ENCODE data around the gene NFAT5.
"Not testable (repeated sequence)": the region's sequence is repeated elsewhere in the genome, so short reads cannot be mapped to it uniquely, and the experiment has no call there.

Gene NFAT5

GRCh38 chr16:69555867-69556266, 9.9 kb upstream of the NFAT5 start:
- DNase-seq: no peak

GRCh38 chr16:69559164-69559563, 6.6 kb upstream of the NFAT5 start:
- DNase-seq: no peak

DNA sequence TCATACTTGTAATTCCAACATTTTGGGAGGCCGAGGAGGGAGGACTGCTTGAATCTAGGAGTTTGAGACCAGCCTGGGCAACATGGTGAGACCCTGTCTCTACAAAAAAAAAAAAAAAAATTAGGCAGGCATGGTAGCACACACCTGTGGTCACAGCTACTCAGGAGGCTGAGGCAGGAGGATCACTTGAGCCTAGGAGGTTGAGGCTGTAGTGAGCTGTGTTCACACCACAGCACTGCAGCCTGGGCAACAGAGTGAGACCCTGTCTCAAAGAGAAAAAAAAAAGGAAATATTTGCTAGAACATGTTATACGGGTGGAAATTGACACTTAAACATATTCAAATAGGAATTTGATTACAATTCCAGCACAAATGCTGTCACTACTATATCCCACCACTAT, 4.4 kb upstream of the NFAT5 start:
- DNase-seq: not testable (repeated sequence)

GRCh38 chr16:69561901-69562300, 3.9 kb upstream of the NFAT5 start:
- no peak for DNase-seq

GRCh38 chr16:69562813-69563212, 3.0 kb upstream of the NFAT5 start:
- no peak for DNase-seq

DNA sequence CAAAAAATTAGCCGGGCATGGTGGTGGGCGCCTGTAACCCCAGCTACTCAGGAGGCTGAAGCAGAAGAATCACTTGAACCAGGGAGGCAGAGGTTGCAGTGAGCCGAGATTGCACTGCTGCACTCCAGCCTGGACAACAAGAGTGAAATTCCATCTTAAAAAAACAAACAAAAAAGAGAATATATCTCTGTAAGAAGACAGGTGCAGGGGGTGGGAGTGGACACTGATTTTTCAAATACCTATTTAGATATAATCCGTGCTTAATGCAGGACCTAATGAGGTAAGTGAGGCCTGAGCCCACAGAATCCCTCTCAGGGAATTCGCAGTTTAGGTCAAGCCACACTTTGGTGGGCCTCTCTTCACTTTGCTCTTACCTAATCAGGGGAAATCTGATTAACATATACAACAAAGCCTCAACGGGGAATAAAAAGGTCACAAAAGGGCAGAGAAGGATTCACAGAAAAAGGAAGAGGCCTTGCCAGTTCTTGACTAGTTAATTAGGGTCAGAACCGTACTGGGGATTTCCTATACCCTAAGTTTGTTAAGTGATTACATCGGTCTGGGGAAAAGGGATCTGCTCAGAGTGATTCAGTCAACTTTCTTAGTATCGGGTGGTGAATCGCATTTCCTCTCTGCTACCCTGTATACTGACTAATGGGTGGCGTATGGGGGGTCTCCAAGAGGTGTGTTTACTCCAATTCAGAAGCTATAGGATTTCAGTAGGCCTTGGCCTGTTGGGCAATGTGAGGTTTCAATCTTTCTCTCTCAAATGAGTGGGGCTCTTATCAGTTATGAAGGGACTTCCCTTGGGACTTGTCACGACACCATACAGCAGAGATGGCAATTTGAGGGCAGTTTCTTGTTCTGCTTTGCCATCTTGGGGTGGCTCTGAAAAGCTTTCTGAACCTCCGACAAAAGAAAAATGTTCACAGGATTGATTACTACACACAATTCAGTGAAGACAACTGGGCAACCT, 1.9 kb upstream of the NFAT5 start:
- DNase-seq: no peak

GRCh38 chr16:69564845-69565670, 708 bp upstream of the NFAT5 start:
- no peak for DNase-seq

DNA sequence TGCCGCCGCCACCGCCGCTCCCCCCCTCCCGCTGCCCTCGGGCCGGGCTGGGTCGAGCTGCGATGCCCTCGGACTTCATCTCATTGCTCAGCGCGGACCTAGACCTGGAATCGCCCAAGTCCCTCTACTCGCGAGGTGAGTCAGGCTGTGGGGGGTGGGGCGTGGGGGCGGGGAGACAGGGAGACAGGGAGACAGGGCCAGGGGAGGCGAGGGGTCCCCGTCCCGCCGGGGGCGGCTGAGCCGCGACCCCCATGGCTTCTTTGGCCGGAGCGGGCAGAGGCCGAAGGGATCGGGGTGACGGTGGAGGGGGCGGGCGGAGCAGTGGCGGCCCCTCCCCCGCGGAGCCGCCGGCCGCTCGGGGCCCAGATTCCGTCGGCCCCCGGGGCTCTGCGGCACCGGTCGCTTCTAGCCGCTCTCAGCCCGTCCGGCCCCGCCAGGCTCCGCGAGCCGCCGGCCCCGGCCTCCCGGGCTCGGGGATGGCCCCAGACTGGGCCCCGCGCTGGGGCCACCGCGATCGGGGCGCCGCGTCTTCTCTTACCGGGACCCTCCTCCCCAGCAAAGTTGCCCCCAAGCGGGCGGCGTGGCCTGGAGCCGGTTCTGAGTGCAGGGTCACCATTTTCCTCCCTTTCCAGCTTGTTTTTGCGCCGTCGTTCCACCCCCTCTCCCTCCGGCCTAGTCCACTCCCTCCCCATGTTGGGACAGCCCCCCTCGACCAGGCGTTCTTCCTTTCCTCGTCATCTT, 644 bp downstream of the NFAT5 start:
- peak; percentile 76 for DNase-seq

- DNase-seq: peak; percentile 21
Measured at GRCh38 chr16:69566981-69567680, 1.4 kb downstream of the NFAT5 start.

- no peak for DNase-seq
Measured at GRCh38 chr16:69568676-69569075, 2.9 kb downstream of the NFAT5 start.

GRCh38 chr16:69578771-69579170, 13.0 kb downstream of the NFAT5 start:
- not testable (repeated sequence) for DNase-seq

DNA sequence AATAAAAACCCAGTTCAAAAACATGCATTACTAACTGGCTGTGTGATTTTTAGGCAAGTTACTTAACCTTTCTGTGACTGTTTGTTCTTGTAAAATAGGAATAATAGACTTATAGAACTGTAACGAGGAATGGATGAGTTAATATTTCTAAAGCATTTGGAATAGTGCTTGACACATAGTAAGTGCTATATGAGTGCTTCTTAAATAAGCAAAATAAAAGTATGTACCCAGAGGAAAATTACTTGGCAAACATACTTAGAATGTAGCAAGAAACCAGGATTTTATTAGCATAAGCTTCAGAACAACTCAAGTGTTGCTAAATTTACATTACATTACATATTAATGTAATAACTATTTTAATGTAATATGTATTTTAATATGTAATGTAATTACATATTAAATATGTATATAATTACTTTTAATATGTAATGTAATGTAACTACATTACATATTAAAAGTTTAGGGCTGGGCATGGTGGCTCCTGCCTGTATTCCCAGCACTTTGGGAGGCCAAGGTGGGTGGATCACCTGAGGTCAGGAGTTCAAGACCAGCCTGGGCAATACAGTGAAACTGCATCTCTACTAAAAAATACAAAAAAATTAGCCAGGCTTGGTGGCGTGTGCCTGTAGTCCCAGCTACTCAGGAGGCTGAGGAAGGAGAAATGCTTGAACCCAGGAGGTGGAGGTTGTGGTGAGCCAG, 14.2 kb downstream of the NFAT5 start:
- DNase-seq: no peak

- no peak for DNase-seq
Measured at GRCh38 chr16:69581297-69581696, 15.5 kb downstream of the NFAT5 start.

DNA sequence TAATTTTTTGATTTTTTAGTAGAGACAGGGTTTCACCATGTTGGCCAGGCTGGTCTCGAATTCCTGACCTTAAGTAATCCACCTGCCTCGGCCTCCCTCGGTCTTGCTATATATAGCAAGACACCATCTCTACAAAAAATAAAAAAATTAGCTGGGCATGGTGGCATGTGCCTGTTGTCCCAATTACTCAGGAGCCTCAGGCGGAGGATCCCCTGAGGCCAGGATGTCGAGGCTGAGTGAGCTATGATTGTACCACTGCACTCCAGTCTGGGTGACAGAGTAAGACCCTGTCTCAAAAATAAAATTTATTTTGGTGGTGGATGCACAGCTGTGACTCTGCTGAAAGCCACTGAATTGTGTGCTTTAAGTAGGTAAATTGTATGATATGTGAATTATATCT, 18.7 kb downstream of the NFAT5 start:
- DNase-seq: not testable (repeated sequence)

DNA sequence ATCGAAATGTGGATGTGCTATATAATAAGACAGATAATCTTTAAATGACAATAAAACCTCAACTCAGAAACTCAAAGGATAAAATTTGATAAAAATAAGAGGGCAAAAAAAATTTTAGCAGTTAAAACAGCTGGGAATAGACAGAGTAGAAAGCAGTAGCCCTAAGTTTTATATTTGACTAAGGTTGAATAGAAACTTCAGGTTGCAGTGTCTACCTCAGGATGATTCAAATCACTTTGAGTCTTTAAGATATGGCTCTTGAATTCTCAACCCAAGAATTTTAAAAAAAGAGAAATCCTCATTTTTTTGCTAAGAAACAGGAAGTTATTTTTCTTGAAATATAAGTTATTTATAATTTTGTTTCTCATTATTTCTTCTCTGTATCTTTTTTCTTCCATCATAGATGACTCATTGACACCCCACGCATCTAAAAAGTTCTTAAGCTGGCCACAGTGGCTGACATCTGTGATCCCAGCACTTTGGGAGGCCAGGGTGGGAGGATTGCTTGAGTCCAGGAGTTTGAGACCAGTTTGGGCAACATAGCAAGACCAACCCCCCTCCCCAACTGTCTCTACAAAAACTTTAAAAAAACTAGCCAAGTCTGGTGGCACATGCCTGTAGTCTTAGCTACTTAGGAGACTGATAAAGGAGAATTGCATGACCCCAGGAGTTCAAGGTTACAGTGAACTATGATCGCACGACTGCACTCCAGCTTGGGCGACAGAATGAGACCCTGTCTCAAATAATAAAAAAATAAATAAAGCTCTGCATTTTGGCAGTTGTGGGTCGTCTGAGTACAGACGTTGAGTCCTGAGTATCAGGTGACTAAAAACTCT, 23.9 kb downstream of the NFAT5 start:
- DNase-seq: no peak

- DNase-seq: no peak
Measured at GRCh38 chr16:69590590-69590989, 24.8 kb downstream of the NFAT5 start.

DNA sequence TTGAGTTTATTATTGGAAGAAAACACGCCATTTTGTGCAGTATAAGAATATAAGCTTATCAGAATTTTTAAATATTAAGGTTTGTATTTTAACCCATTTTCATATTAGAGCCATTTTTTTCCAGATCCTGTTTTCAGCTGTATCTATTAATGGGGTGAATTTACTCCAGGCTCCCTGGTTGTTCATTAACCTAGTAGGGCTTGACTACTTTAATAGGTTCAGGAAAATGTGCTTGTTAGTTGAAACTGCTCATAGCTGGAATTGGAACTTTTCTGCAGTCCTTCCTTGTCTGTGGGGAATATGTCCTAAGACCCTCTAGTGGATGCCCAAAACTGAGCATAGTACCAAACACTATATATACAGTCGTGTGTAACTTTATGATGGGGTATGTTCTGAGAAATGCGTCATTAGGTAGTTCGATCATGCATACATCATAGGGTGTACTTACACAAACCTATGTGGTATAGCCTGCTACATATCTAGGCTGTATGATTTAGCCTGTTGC, 28.0 kb downstream of the NFAT5 start:
- DNase-seq: no peak

GRCh38 chr16:69595127-69596036, 29.6 kb downstream of the NFAT5 start:
- DNase-seq: peak; percentile 45

GRCh38 chr16:69596801-69597200, 31.0 kb downstream of the NFAT5 start:
- no peak for DNase-seq
